ENCODE measurements around the gene ASCL5.

- TF ChIP-seq CTCF (IDR thresholded peaks at IDR 0.05; ENCODE audit: insufficient read depth, low read length, poor library complexity, severe bottlenecking) (no peak), EZH2phosphoT487 (conservative IDR thresholded peaks at IDR 0.05; ENCODE audit: low read length) (no peak)
These were observed 2.0 kb upstream of the ASCL5 start for GRCh38 chr1:201128962-201129361.
